Upper lobe of right lung (tissue), 1 donor: ENCODE results near the gene AR. TPM values are rescaled to one million over a fixed set of nuclear protein-coding genes. Genes with fewer than 3 reads are reported as not detected.
"Not testable (repeated sequence)": the region's sequence is repeated elsewhere in the genome, so short reads cannot be mapped to it uniquely, and the experiment has no call there.

ENCODE experiments used
- ATAC-seq: fragments of 200-7000 bp; cut with Tn5 transposase; one replicate; pipeline ENCODE4 v1.9.1; 2020; ENCODE audit warnings: mild to moderate bottlenecking, moderate library complexity
- DNase-seq: peaks from one replicate; pipeline ENCODE4 v3.0.0-alpha.2; 2020
- H3K27ac ChIP-seq: fragments of 200-600 bp; one replicate; pipeline ENCODE4 v1.8.0; 2022
- H3K27me3 ChIP-seq: fragments of 200-600 bp; one replicate; pipeline ENCODE4 v1.8.0; 2022; ENCODE audit warnings: mild to moderate bottlenecking
- H3K36me3 ChIP-seq: fragments of 200-600 bp; one replicate; pipeline ENCODE4 v1.8.0; 2022
- H3K4me1 ChIP-seq: fragments of 200-600 bp; one replicate; pipeline ENCODE4 v1.8.0; 2022
- H3K4me3 ChIP-seq: fragments of 200-600 bp; one replicate; pipeline ENCODE4 v1.8.0; 2022; ENCODE audit warnings: mild to moderate bottlenecking
- H3K9me3 ChIP-seq: fragments of 200-600 bp; one replicate; pipeline ENCODE4 v1.8.0; 2022
- CTCF ChIP-seq: fragments of 200-600 bp; IDR thresholded peaks from one replicate; pipeline ENCODE4 v1.8.0; 2022; ENCODE audit warnings: antibody characterized with exemption
- intact Hi-C: fragments of 100-400 bp; cut with DNase I; formaldehyde crosslinking; loops from one replicate; pipeline ENCODE4 v1.11.0; 2022
- total RNA-seq: library from RNA; stranded (reverse); fragmentation: NEBNext Ultra II Directional; extraction: Animal tissue kit (Norgen Biotek cat#: 25700); gene quantifications from one replicate; pipeline ENCODE4 v1.2.1, GENCODE V29; 2021
- donor health status: DM: no; HTN: yes; CAD: no; lungs with severe emphysema.

The AR gene
- total RNA-seq, 1 donor from 2014 or later: 5.3 TPM

DNA sequence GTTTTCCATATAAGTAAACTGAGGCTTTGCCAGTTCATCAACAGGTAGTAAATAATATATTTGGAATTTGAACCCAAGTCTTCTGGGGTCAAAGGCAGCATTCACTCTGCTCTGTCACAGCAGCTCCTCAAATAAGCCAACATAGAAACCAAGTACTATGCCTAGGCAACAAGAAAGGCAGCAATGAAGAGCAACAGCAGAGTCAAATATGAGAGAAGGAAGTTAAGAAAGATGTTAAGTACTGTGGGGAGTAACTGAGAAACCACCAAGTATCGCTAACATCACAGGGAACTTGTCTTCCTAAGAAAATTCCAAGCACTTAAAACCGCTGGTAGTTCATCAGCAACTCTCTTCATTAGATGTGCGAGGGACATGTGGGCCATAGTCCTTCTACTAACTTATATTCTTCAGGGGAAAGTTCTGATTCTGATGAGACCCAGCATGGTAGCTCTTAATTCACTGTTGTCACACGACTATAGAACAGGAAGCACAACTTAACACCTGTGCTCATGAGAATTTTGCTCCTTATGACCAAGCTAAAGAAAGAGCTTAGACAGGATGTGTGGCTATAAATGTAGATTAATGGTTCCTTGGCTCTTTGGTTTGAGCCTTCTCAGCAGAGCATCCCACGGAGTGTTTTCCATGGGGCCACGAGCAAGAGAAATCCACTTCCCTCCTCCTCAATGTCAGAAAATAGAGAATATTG lies 107.8 kb downstream of the AR start:
- TF ChIP-seq CTCF: no peak
- no peak for ATAC-seq

GRCh38 chrX:67652543-67652942 lies 108.7 kb downstream of the AR start:
- no peaks in the 10 kb centered on the region for H3K36me3 ChIP-seq
- ATAC-seq (no peak), DNase-seq (no peak)
- intact Hi-C loops: no loop called here
- no peak overlapping the region for H3K4me3 ChIP-seq
- H3K27me3 ChIP-seq: no peaks in the 10 kb centered on the region
- H3K4me1 ChIP-seq: no peaks in the 10 kb centered on the region
- no peak for TF ChIP-seq CTCF
- no peak overlapping the region for H3K27ac ChIP-seq
- no peaks in the 10 kb centered on the region for H3K9me3 ChIP-seq

More for the DNA sequence above, 107.8 kb downstream of the AR start:
- Histone ChIP-seq H3K4me1 (no peaks in the 10 kb centered on the region), H3K9me3 (no peaks in the 10 kb centered on the region), H3K4me3 (no peak overlapping the region), H3K27ac (no peak overlapping the region), H3K27me3 (no peaks in the 10 kb centered on the region), H3K36me3 (no peaks in the 10 kb centered on the region)
- no peak for DNase-seq
- intact Hi-C loops: no loop called here

GRCh38 chrX:67654301-67654700 lies 110.5 kb downstream of the AR start:
- Histone ChIP-seq H3K27me3 (no peaks in the 10 kb centered on the region), H3K4me1 (no peaks in the 10 kb centered on the region), H3K27ac (no peak overlapping the region), H3K9me3 (no peaks in the 10 kb centered on the region), H3K36me3 (no peaks in the 10 kb centered on the region), H3K4me3 (no peak overlapping the region)
- DNase-seq (no peak), ATAC-seq (no peak)
- intact Hi-C loops: no loop called here
- no peak for TF ChIP-seq CTCF

DNA sequence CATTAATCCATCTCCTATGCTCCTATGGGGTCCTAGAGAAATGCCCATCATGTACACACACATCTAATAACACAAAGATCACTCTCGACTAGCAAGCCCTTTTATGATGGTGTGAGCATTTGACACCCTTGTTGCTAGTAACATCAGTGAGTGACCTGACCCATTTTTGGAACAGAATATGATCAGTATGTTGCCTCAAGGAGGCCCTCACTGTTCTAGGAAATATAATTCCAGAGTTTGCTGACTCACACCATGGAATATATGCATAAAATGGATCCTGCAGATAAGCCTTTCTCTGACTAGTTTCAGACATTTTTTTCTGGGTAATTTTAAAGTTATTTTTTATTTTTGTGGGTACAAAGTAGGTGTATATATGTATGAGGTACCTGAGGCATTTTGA lies 121.8 kb downstream of the AR start:
- no peaks in the 10 kb centered on the region for H3K4me1 ChIP-seq
- no peaks in the 10 kb centered on the region for H3K36me3 ChIP-seq
- H3K27ac ChIP-seq: no peak overlapping the region
- no peak for ATAC-seq
- intact Hi-C loops: no loop called here
- no peak for TF ChIP-seq CTCF
- H3K9me3 ChIP-seq: no peaks in the 10 kb centered on the region
- H3K27me3 ChIP-seq: no peaks in the 10 kb centered on the region
- H3K4me3 ChIP-seq: no peak overlapping the region
- DNase-seq: no peak

- intact Hi-C loops, H3K27me3 ChIP-seq, H3K27ac ChIP-seq, H3K4me3 ChIP-seq, DNase-seq, H3K4me1 ChIP-seq, ATAC-seq, H3K9me3 ChIP-seq, H3K36me3 ChIP-seq: not testable (repeated sequence)
Measured at GRCh38 chrX:67670717-67671116, 126.9 kb downstream of the AR start.

GRCh38 chrX:67673741-67674274 lies 130.0 kb downstream of the AR start:
- H3K27ac ChIP-seq: no peak overlapping the region
- ATAC-seq (no peak), DNase-seq (no peak)
- intact Hi-C loops: no loop called here
- H3K4me1 ChIP-seq: no peaks in the 10 kb centered on the region
- no peak for TF ChIP-seq CTCF
- H3K9me3 ChIP-seq: no peaks in the 10 kb centered on the region
- H3K36me3 ChIP-seq: no peaks in the 10 kb centered on the region
- no peaks in the 10 kb centered on the region for H3K27me3 ChIP-seq
- H3K4me3 ChIP-seq: no peak overlapping the region
